Pancreas (tissue), 10 donors: ENCODE measurements around the gene NSUN7. TPM values are rescaled to one million over a fixed set of nuclear protein-coding genes. Genes with fewer than 3 reads are reported as not detected.
"Not testable (repeated sequence)": the region's sequence is repeated elsewhere in the genome, so short reads cannot be mapped to it uniquely, and the experiment has no call there.

Source experiments
- ATAC-seq, 4 donors: fragments of 200-7000 bp; cut with Tn5 transposase; one replicate each; pipeline versions ENCODE4 v1.8.0 to v1.9.1; 2020; ENCODE audit warnings: mild to moderate bottlenecking in 4 of 4, moderate library complexity in 4 of 4
- DNase-seq, 6 donors: peaks; one replicate each; pipeline ENCODE4 v3.0.0-alpha.2; 2020
- FAIRE-seq: peaks from 2 replicates; lab custom pipeline; 2012; peaks lifted over from hg19 to GRCh38; lab: Jason Lieb, UNC
- H3K27ac ChIP-seq, 4 donors: fragments of 200-600 bp; sonication (generic); 1 replicate in 3 of 4; 2 replicates in 1 of 4; pipeline versions ENCODE4 v1.5.0 to v1.8.0; 2020
- H3K27me3 ChIP-seq, 4 donors: fragments of 200-600 bp; one replicate each; pipeline ENCODE4 v1.8.0; 2021
- H3K36me3 ChIP-seq, 3 donors: fragments of 200-600 bp; sonication (generic) in 1 of 3; one replicate each; pipeline versions ENCODE4 v1.5.0 to v1.8.0; 2020 to 2021
- H3K4me1 ChIP-seq, 3 donors: fragments of 200-600 bp; one replicate each; pipeline ENCODE4 v1.8.0; 2021
- H3K4me3 ChIP-seq, 4 donors: fragments of 200-600 bp; sonication (generic) in 2 of 4; one replicate each; pipeline versions ENCODE4 v1.5.0 to v1.8.0; 2020 to 2021
- H3K9me3 ChIP-seq, 4 donors: fragments of 200-600 bp; one replicate each; pipeline ENCODE4 v1.8.0; 2021
- WGBS, 2 donors: extraction: QIAGEN DNeasy Blood & Tissue Kit; methylation state at CpG; one replicate each; pipeline ENCODE4 v1.1.7; 2013; 5-methylcytosine and 5-hydroxymethylcytosine counted together
- intact Hi-C, 3 donors: fragments of 100-400 bp; cut with DNase I; formaldehyde crosslinking; loops; one replicate each; pipeline versions ENCODE4 v1.11.1 to v1.14.2; 2022
- polyA plus RNA-seq, 2 donors: library from polyadenylated mRNA; stranded (reverse); fragments of 200-250 nt; gene quantifications; one replicate each; pipeline ENCODE4 v1.2.3, GENCODE V29; 2013
- total RNA-seq, 6 donors: library from RNA; stranded (reverse); fragmentation: NEBNext Ultra II Directional in 4 of 6; extraction: Animal tissue kit (Norgen Biotek cat#: 25700) in 4 of 6; gene quantifications; one replicate each; pipeline versions ENCODE4 v1.2.1 to v1.2.4, GENCODE V29; 2021 to 2023
- TF ChIP-seq, protein P1 (sequence below), 4 donors: fragments of 200-600 bp; sonication (generic) in 3 of 4; IDR thresholded peaks; one replicate each; pipeline versions ENCODE4 v1.5.0 to v1.8.0; 2021; ENCODE audit warnings: antibody characterized with exemption in 4 of 4
- donor health status: healthy with polysubstance abuse.
- donor health status: DM: no; HTN: no; CAD: no; lungs with moderate emphysema.
- donor health status: DM: no; HTN: no; CAD: no.
- donor health status: control.
- donor health status: control.
- donor health status: Bipolar disorder and iron deficiency.
- donor health status: DM: yes; HTN: yes; CAD: no.
- donor health status: DM: no; HTN: no; CAD: no.
- donor health status: DM: no; HTN: no; CAD: no.
- donor health status: DM: yes; HTN: yes; CAD: no.

Gene NSUN7
- total and polyA plus RNA-seq, 8 donors, result 4.5 to 10.5 (median 6.3) TPM

DNA sequence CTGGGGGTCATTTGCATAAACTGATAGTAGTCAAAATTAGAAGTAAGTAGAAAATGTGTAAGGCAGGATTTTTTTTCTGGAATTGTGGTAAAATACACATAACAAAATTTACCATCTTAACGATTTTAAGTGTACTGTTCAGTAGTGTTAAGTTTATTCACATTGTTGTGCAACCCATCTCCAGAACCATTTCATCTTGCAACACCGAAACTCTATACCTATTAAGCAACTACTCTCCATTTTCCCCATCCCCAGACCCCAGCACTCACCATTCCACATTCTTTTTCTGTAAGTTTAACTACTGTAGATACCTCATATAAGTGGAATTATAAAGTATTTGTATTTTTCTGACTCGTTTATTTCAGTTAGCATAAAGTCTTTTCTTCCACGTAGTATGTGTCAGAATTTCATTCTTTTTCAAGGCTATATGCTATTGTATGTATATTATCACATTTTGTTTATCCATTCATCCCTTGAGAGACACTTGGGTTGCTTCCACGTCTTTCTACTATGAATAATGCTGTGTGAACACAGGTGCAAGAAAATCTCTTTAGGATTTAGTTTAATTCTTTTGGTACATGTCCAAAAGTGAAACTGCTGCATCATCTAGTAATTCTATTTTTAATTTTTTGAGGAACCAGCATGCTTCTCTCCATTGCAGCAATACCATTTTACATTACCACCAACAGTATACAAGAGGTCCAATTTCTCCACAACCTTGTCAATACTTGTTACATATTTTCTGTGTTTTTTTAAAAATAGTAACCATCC lies 39.1 kb upstream of the NSUN7 start:
- DNase-seq (no peak), FAIRE-seq (no peak), ATAC-seq (no peak)
- Histone ChIP-seq H3K4me3 (no peak overlapping the region), H3K27me3 (no peaks in the 10 kb centered on the region), H3K9me3 (no peaks in the 10 kb centered on the region), H3K4me1 (no peaks in the 10 kb centered on the region), H3K27ac (no peak overlapping the region), H3K36me3 (no peaks in the 10 kb centered on the region)
- TF ChIP-seq, protein P1, sequence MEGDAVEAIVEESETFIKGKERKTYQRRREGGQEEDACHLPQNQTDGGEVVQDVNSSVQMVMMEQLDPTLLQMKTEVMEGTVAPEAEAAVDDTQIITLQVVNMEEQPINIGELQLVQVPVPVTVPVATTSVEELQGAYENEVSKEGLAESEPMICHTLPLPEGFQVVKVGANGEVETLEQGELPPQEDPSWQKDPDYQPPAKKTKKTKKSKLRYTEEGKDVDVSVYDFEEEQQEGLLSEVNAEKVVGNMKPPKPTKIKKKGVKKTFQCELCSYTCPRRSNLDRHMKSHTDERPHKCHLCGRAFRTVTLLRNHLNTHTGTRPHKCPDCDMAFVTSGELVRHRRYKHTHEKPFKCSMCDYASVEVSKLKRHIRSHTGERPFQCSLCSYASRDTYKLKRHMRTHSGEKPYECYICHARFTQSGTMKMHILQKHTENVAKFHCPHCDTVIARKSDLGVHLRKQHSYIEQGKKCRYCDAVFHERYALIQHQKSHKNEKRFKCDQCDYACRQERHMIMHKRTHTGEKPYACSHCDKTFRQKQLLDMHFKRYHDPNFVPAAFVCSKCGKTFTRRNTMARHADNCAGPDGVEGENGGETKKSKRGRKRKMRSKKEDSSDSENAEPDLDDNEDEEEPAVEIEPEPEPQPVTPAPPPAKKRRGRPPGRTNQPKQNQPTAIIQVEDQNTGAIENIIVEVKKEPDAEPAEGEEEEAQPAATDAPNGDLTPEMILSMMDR (IDR thresholded peaks at IDR 0.05), result no peak
- 46 to 57% methylated on average over 5 of the region's 5 CpGs for WGBS, 2 donors
- intact Hi-C loops, result no loop called here

- ATAC-seq, DNase-seq, intact Hi-C loops, FAIRE-seq, H3K4me3 ChIP-seq, H3K9me3 ChIP-seq, H3K27me3 ChIP-seq, H3K36me3 ChIP-seq, H3K27ac ChIP-seq, H3K4me1 ChIP-seq: not testable (repeated sequence)
- 69 to 79% methylated on average over 6 of the region's 6 CpGs for WGBS, 2 donors
These were observed 36.8 kb upstream of the NSUN7 start for GRCh38 chr4:40713001-40713400.

- no peaks in the 10 kb centered on the region for H3K36me3 ChIP-seq
- DNase-seq (no peak), FAIRE-seq (no peak), ATAC-seq (no peak)
- 86 to 94% methylated on average over 2 of the region's 2 CpGs for WGBS, 2 donors
- H3K27ac ChIP-seq, result no peak overlapping the region
- H3K4me1 ChIP-seq, result peaks cover 0 to 7% (median 6%) of the 10 kb centered on the region in 3 donors
- H3K27me3 ChIP-seq, result no peaks in the 10 kb centered on the region
- H3K4me3 ChIP-seq, result no peak overlapping the region
- H3K9me3 ChIP-seq, result no peaks in the 10 kb centered on the region
- intact Hi-C loops, result no loop called here
- TF ChIP-seq, protein P1 (IDR thresholded peaks at IDR 0.05), result no peak
These were observed 36.0 kb upstream of the NSUN7 start for GRCh38 chr4:40713798-40714197.

- 26 to 33% methylated on average over 3 of the region's 3 CpGs for WGBS, 2 donors
- Histone ChIP-seq H3K4me3 (no peak overlapping the region), H3K9me3 (no peaks in the 10 kb centered on the region), H3K27me3 (no peaks in the 10 kb centered on the region), H3K36me3 (no peaks in the 10 kb centered on the region), H3K4me1 (peaks cover 6 to 22% (median 8%) of the 10 kb centered on the region in 3 donors), H3K27ac (peak overlapping the region in 2 of 4 donors; percentile 57 to 65)
- FAIRE-seq, result no peak
- ATAC-seq, result peak; percentile 30 to 72 (median 60)
- TF ChIP-seq, protein P1 (IDR thresholded peaks at IDR 0.05), result no peak
- peak in 5 of 6 donors; percentile 34 to 70 (median 53) for DNase-seq
- intact Hi-C loops, result no loop called here
These were observed 31.2 kb upstream of the NSUN7 start for GRCh38 chr4:40718586-40718985.

GRCh38 chr4:40719008-40719623 lies 30.6 kb upstream of the NSUN7 start:
- no peak overlapping the region for H3K4me3 ChIP-seq
- no peaks in the 10 kb centered on the region for H3K27me3 ChIP-seq
- FAIRE-seq (no peak), ATAC-seq (peak; percentile 80 to 92 (median 86)), DNase-seq (peak in 3 of 6 donors; percentile 20 to 37 (median 33))
- no peaks in the 10 kb centered on the region for H3K36me3 ChIP-seq
- intact Hi-C loops, result no loop called here
- 24 to 25% methylated on average over 5 of the region's 5 CpGs for WGBS, 2 donors
- H3K27ac ChIP-seq, result peak overlapping the region in 2 of 4 donors; percentile 57 to 65
- TF ChIP-seq, protein P1 (IDR thresholded peaks at IDR 0.05), result peak in 3 of 4 donors; percentile 31 to 45 (median 39)
- no peaks in the 10 kb centered on the region for H3K9me3 ChIP-seq
- peaks cover 6 to 25% (median 8%) of the 10 kb centered on the region in 3 donors for H3K4me1 ChIP-seq
